Occipital lobe (tissue), 2 donors: ENCODE data around the gene GYPE. TPM values are rescaled to one million over a fixed set of nuclear protein-coding genes. Genes with fewer than 3 reads are reported as not detected.
"Not testable (repeated sequence)": the region's sequence is repeated elsewhere in the genome, so short reads cannot be mapped to it uniquely, and the experiment has no call there.

ENCODE experiments used
- DNase-seq: peaks from one replicate; lab custom pipeline; 2025; lab: John Stamatoyannopoulos, UW
- total RNA-seq: library from RNA; depleted of rRNA; stranded (reverse); fragments of >200 nt; gene quantifications from one replicate; pipeline ENCODE4 v1.2.3, GENCODE V29; 2014

Gene GYPE
- total RNA-seq, 1 donor from 2014 or later = 0.31 TPM

GRCh38 chr4:143870523-143871268 lies 34.7 kb downstream of the GYPE start:
- DNase-seq = not testable (repeated sequence)

- DNase-seq = not testable (repeated sequence)
Measured at GRCh38 chr4:143869925-143870324, 35.4 kb downstream of the GYPE start.

DNA sequence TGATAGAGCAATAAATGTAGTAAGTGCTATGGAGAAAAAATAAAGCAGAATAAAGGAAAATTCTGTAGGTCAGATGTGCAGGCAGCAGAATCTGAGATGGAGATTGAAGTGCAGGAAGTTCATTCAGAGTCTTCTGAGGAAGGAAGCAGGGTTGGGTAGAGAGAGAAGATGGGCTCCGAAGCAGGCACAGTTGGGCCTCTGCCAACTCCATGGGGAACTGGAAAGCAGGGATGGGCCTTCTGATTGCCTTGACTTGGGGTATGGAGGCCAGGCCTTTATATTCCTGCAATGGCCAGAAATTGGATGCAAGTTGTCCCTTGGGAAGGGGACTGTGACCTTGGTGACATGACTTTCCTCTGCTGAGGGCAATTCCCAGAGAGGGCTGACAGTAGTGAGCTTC lies 42.6 kb downstream of the GYPE start:
- DNase-seq = not testable (repeated sequence)

DNA sequence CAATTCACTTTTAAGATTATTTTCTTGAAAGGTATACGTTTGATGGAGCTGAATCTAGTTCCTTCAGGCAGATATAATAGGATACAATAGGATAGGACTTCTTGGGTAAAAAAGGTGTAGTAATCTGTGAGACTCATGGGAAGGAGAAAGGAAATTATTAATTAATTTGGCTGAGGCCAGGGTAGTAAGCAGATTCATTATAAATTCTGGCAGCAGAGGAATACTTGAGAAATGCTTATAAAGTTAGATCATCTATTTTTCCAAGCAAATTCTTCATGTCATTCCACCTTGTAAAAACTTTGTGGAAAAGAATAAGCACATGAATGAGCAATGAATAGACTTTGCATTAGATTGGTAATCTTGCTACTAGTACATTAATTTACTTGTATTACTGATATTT lies 46.9 kb downstream of the GYPE start:
- no peak for DNase-seq

- DNase-seq = not testable (repeated sequence)
Measured at GRCh38 chr4:143857391-143858336, 47.7 kb downstream of the GYPE start.

- DNase-seq = not testable (repeated sequence)
Measured at GRCh38 chr4:143856017-143856557, 49.3 kb downstream of the GYPE start.

GRCh38 chr4:143854645-143855044 lies 50.7 kb downstream of the GYPE start:
- DNase-seq = not testable (repeated sequence)

DNA sequence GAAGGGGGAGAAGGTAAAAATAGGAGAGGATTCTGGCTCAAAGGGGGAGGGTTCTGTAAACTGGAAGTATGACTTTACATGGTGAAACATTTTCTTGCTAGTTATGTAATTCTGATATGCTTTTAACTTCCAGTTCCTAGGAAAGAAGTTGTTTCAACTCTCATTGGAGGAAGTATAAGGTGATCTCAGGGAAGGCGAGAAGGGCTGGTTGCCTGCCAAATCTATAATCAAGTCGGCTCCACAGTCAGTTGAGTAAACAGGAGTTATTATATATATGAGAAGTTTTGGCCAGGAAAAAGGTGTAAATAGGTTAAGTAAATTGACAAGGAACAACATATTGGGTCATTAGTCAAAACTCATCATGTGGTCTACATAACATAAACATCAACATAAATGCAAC lies 56.1 kb downstream of the GYPE start:
- DNase-seq = not testable (repeated sequence)

DNA sequence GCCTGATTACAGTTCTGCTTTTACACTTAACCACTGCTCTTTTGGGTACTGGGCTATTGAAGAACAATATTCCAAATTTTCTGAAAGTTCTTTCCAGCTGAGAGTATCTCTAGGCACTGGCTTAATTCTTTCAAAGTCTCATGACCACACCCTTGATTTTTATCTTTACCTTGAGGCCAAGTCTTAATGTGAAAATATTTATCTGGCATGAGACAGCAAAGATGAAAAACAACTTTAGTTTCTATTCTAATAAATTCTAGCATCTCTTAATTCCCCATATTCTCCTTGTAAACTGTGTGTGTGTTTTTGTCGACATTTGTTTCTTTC lies 61.9 kb downstream of the GYPE start:
- not testable (repeated sequence) for DNase-seq

DNA sequence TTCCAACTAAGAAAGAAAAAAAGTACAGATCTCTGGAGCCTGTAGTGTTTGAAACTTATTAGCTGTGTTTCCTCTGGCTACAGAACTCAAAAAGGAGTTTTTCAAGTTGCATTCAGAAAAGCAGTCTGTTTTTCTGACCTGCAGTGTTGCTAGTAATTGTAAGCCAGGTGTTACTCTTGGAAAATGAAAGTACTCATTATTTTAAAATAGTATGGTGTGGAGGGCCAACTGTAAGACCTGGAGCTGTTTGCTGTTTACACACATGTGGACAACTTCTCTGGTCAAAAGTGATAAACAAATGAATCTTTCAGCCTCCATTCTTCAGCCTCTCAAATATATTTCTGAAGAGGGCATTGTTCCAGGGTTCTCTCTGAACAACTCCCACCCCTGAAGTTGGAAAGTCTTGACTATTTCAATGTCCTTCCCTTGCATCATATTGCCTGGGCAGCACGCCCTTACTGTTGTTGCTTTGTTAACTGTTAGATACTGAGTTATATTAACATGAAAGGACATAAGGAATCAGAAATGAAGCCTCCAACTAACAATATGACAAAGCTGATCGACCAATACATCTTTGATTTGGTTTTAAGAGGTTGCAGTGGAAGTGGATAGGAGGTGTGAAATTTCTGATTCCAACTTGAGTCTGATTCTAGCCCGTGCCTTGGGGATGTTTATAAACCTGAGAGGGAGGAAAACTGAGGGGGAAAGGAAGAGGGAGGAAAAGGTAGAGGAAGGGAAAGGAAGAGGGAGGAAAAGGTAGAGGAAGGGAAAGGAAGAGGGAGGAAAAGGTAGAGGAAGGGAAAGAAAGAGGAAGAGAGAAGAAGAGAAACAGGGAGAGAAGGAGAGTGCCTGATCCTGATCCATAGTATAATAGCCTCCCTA lies 62.5 kb downstream of the GYPE start:
- not testable (repeated sequence) for DNase-seq

- not testable (repeated sequence) for DNase-seq
Measured at GRCh38 chr4:143839413-143839812, 65.9 kb downstream of the GYPE start.

GRCh38 chr4:143834196-143834595 lies 71.2 kb downstream of the GYPE start:
- DNase-seq = not testable (repeated sequence)

GRCh38 chr4:143833676-143834075 lies 71.7 kb downstream of the GYPE start:
- DNase-seq = not testable (repeated sequence)

GRCh38 chr4:143830576-143830975 lies 74.8 kb downstream of the GYPE start:
- not testable (repeated sequence) for DNase-seq

DNA sequence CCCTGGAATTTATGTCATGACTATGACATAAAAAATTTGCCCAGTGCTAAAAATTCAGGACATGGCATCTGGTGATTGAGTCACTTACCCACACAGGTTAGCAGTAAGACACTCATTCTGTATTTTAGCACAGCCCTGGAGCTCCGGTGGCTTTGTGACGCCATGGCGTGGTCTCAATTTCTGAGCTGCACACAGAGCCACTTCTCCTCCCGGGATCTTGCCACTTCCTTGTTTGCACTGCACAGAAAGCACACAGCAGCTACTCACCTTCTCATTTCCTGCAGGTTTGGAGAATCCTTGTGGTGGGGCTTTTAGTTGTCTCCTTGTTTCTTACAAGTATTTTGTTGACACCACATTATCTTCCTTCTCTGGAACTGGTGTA lies 76.1 kb downstream of the GYPE start:
- not testable (repeated sequence) for DNase-seq

Other genes with a start within 250 kb of the GYPE start
- gene FREM3, start 204.9 kb downstream of the GYPE start, total RNA-seq = 0.16 TPM
- 3.4 TPM for gene GYPB, start 113.8 kb upstream of the GYPE start, total RNA-seq
- gene GYPA, start 235.2 kb upstream of the GYPE start, total RNA-seq = 5.8 TPM